Heart left ventricle (tissue), 16 donors: ENCODE data around the gene ALKBH6. TPM values are rescaled to one million over a fixed set of nuclear protein-coding genes. Genes with fewer than 3 reads are reported as not detected.

ENCODE experiments used
- ATAC-seq, 4 donors: fragments of 200-7000 bp; cut with Tn5 transposase; one replicate each; pipeline ENCODE4 v1.9.1; 2020 to 2022; ENCODE audit warnings: moderate library complexity in 4 of 4, mild to moderate bottlenecking in 3 of 4, moderate number of reproducible peaks in 1 of 4
- DNase-seq, 5 donors: peaks; one replicate each; pipeline ENCODE4 v3.0.0-alpha.2; 2020
- H3K27ac ChIP-seq, 12 donors: fragments of 200-600 bp; sonication (generic) in 4 of 12; one replicate each; pipeline versions ENCODE4 v1.5.0 to v1.8.0; 2016 to 2022; ENCODE audit warnings: mild to moderate bottlenecking in 2 of 12
- H3K27me3 ChIP-seq, 9 donors: fragments of 200-600 bp; sonication (generic) in 2 of 9; one replicate each; pipeline versions ENCODE4 v1.5.1 to v1.8.0; 2016 to 2022; ENCODE audit warnings: mild to moderate bottlenecking in 3 of 9
- H3K36me3 ChIP-seq, 9 donors: fragments of 200-600 bp; sonication (generic) in 2 of 9; one replicate each; pipeline versions ENCODE4 v1.5.0 to v1.8.0; 2018 to 2022; ENCODE audit warnings: mild to moderate bottlenecking in 2 of 9
- H3K4me1 ChIP-seq, 12 donors: fragments of 200-600 bp; sonication (generic) in 4 of 12; one replicate each; pipeline versions ENCODE4 v1.5.0 to v1.8.0; 2016 to 2022; ENCODE audit warnings: mild to moderate bottlenecking in 3 of 12
- H3K4me3 ChIP-seq, 12 donors: fragments of 200-600 bp; sonication (generic) in 4 of 12; one replicate each; pipeline versions ENCODE4 v1.5.0 to v1.8.0; 2017 to 2022; ENCODE audit warnings: mild to moderate bottlenecking in 9 of 12, moderate library complexity in 4 of 12
- H3K9me3 ChIP-seq, 12 donors: fragments of 200-600 bp; sonication (generic) in 4 of 12; one replicate each; pipeline versions ENCODE4 v1.5.0 to v1.8.0; 2016 to 2022; ENCODE audit warnings: mild to moderate bottlenecking in 1 of 12
- CTCF ChIP-seq, 12 donors: fragments of 200-600 bp; sonication (generic) in 4 of 12; IDR thresholded peaks; one replicate each; pipeline versions ENCODE4 v1.5.0 to v1.8.0; 2018 to 2022; ENCODE audit warnings: antibody characterized with exemption in 12 of 12, mild to moderate bottlenecking in 5 of 12
- POLR2A ChIP-seq, 2 donors: fragments of 450-650 bp; IDR thresholded peaks; one replicate each; pipeline ENCODE4 v1.6.1; 2017; ENCODE audit warnings: antibody characterized with exemption in 2 of 2, mild to moderate bottlenecking in 2 of 2, moderate library complexity in 2 of 2
- whole genome bisulfite sequencing, 4 donors: extraction: QIAGEN DNeasy Blood & Tissue Kit in 2 of 4; methylation state at CpG; one replicate each; pipeline versions ENCODE4 v1.1.5 to v1.1.7; 2013 to 2018; 5-methylcytosine and 5-hydroxymethylcytosine counted together
- intact Hi-C, 10 donors: fragments of 100-400 bp; cut with DNase I; formaldehyde crosslinking; loops; one replicate each; pipeline versions ENCODE4 v1.11.1 to v1.14.2; 2022
- polyA plus RNA-seq, 2 donors: library from polyadenylated mRNA; stranded (reverse); fragments of 200-250 nt; gene quantifications; one replicate each; pipeline ENCODE4 v1.2.3, GENCODE V29; 2013
- total RNA-seq, 9 donors: library from RNA; depleted of rRNA in 2 of 9; stranded (reverse); fragments of >200 nt in 2 of 9; fragmentation: NEBNext Ultra II Directional in 3 of 9; extraction: Animal tissue kit (Norgen Biotek cat#: 25700) in 3 of 9; gene quantifications; one replicate each; pipeline versions ENCODE4 v1.1.0 to v1.2.4, GENCODE V29; 2016 to 2023
- donor health status: ischemic (EF 13 %, LVEDD 7.1; RV severe dilation, severe dysfunction).
- donor health status: healthy with polysubstance abuse.
- donor health status: DM: no; HTN: yes; CAD: no.
- donor health status: DM: no; HTN: no; CAD: no.
- donor health status: ischemic (EF 25% LVEDD 6.9; RV normal size, moderate dysfunction).
- donor health status: ischemic (EF 25% LVEDD 5.7; RV mildly dilated, moderate dysfunction).
- donor health status: healthy.
- donor health status: DM: yes; HTN: yes; CAD: no.
- donor health status: ischemic (EF 35%, LVEDD 5.7; RV mildly dilated, moderate dysfunction).
- donor health status: nonischemic (EF 11% LVEDD 7.7; RV severe dilation, severe dysfunction).
- donor health status: DM: yes; HTN: yes; CAD: no.
- donor health status: PGD.
- donor health status: ischemic (EF 29% LVEDD 5.4; RV normal size, mild dysfunction).
- donor health status: nonischemic (EF 23%, LVEDD 6.1; RV moderate dilation, normal function).

Gene ALKBH6
- total and polyA plus RNA-seq, 11 donors, result 7.3 to 22.5 (median 13.0) TPM

- no peaks in the 10 kb centered on the region for H3K36me3 ChIP-seq
- peaks cover 0 to 19% (median 13%) of the 10 kb centered on the region in 12 donors for H3K4me1 ChIP-seq
- no peaks in the 10 kb centered on the region for H3K27me3 ChIP-seq
- intact Hi-C loops, result loop anchor here in 8 of 10 donors (1.0 to 10.0 kb wide), 9 partner anchors 37 to 309 kb away; partner anchors contain the start of genes ALKBH6 (in 3 of the 8), SDHAF1 (in 3 of the 8), TBCB (in 3 of the 8) and POLR2I (in 2 of the 8)
- peak within 1 kb of the TSS; percentile 70 to 98 (median 92) for H3K27ac ChIP-seq
- ATAC-seq (peak; percentile 96 to 98 (median 97)), DNase-seq (peak; percentile 100)
- H3K9me3 ChIP-seq, result no peaks in the 10 kb centered on the region
- TF ChIP-seq CTCF (IDR thresholded peaks at IDR 0.05), result peak in 11 of 12 donors; percentile 36 to 88 (median 63)
- peak in 1 of 2 donors; percentile 73 for TF ChIP-seq POLR2A (IDR thresholded peaks at IDR 0.05)
- peak within 1 kb of the TSS; percentile 16 to 80 (median 68) for H3K4me3 ChIP-seq
- 0 to 4% (median 1%) methylated on average over 16 to 56 of the region's 56 CpGs for WGBS, 4 donors
These were observed 40.2 kb upstream of the ALKBH6 start, which contains the start of gene THAP8 for GRCh38 chr19:36054119-36054732. Gene THAP8, minus strand, starts transcription at chr19:36054285. Its CDS starts 68 bp downstream, at chr19:36054217.

- no peak for ATAC-seq
- Histone ChIP-seq H3K27me3 (no peaks in the 10 kb centered on the region), H3K4me1 (peaks cover 0 to 19% (median 13%) of the 10 kb centered on the region in 12 donors), H3K27ac (peak overlapping the region in 1 of 12 donors; percentile 92), H3K9me3 (no peaks in the 10 kb centered on the region), H3K36me3 (no peaks in the 10 kb centered on the region), H3K4me3 (no peak overlapping the region)
- intact Hi-C loops, result loop anchor here in 5 of 10 donors (5.0 to 10.0 kb wide), 5 partner anchors 34 to 307 kb away; partner anchors contain the start of genes ALKBH6 (in 2 of the 5), SDHAF1 (in 2 of the 5), IGFLR1 (in 1 of the 5) and LIN37 (in 1 of the 5)
- WGBS, 4 donors, result 94 to 97% (median 96%) methylated on average over 4 of the region's 4 CpGs
- TF ChIP-seq CTCF (IDR thresholded peaks at IDR 0.05), result no peak
- TF ChIP-seq POLR2A (IDR thresholded peaks at IDR 0.05), result no peak
- no peak for DNase-seq
These were observed 37.6 kb upstream of the ALKBH6 start for GRCh38 chr19:36051637-36052036.

- intact Hi-C loops, result loop anchor here in 5 of 10 donors (5.0 to 10.0 kb wide), 5 partner anchors 34 to 306 kb away; partner anchors contain the start of genes ALKBH6 (in 2 of the 5), SDHAF1 (in 2 of the 5), IGFLR1 (in 1 of the 5) and LIN37 (in 1 of the 5)
- ATAC-seq (no peak), DNase-seq (no peak)
- H3K27me3 ChIP-seq, result no peaks in the 10 kb centered on the region
- no peaks in the 10 kb centered on the region for H3K36me3 ChIP-seq
- peaks cover 0 to 19% (median 13%) of the 10 kb centered on the region in 12 donors for H3K4me1 ChIP-seq
- H3K9me3 ChIP-seq, result no peaks in the 10 kb centered on the region
- 58 to 65% (median 63%) methylated on average over 3 of the region's 3 CpGs for WGBS, 4 donors
- H3K27ac ChIP-seq, result peak overlapping the region in 1 of 12 donors; percentile 92
- H3K4me3 ChIP-seq, result no peak overlapping the region
- TF ChIP-seq POLR2A (IDR thresholded peaks at IDR 0.05) (no peak), CTCF (IDR thresholded peaks at IDR 0.05) (peak in 5 of 12 donors; percentile 13 to 39 (median 20))
These were observed 37.2 kb upstream of the ALKBH6 start for GRCh38 chr19:36051236-36051635.

- Histone ChIP-seq H3K4me1 (peaks cover 0 to 9% (median 6%) of the 10 kb centered on the region in 12 donors), H3K27ac (peak overlapping the region in 1 of 12 donors; percentile 64), H3K27me3 (no peaks in the 10 kb centered on the region), H3K9me3 (no peaks in the 10 kb centered on the region), H3K36me3 (no peaks in the 10 kb centered on the region), H3K4me3 (no peak overlapping the region)
- intact Hi-C loops, result no loop called here
- DNase-seq (no peak), ATAC-seq (no peak)
- WGBS, 4 donors, result 80 to 90% (median 87%) methylated on average over 4 of the region's 4 CpGs
- TF ChIP-seq CTCF (IDR thresholded peaks at IDR 0.05) (no peak), POLR2A (IDR thresholded peaks at IDR 0.05) (no peak)
These were observed 35.2 kb upstream of the ALKBH6 start for GRCh38 chr19:36049080-36049698.
